Activated CD8-positive, alpha-beta T cell treated with anti-CD3 and anti-CD28 coated beads for 36 hours (primary cell): ENCODE results near the gene REXO4. TPM values are rescaled to one million over a fixed set of nuclear protein-coding genes. Genes with fewer than 3 reads are reported as not detected.
"Not testable (repeated sequence)": the region's sequence is repeated elsewhere in the genome, so short reads cannot be mapped to it uniquely, and the experiment has no call there.

Source experiments
- ATAC-seq: fragments of 200-7000 bp; cut with Tn5 transposase; one replicate; pipeline ENCODE4 v1.10.0; 2021; ENCODE audit warnings: mild to moderate bottlenecking, moderate library complexity
- CTCF ChIA-PET: fragments of 350-600 bp; sonication (Branson Sonifier 250); formaldehyde crosslinking; loops from one replicate; lab custom pipeline; 2021; ENCODE audit warnings: antibody characterized with exemption; lab: Charles Lee
- POLR2A ChIA-PET: fragments of 350-600 bp; sonication (Branson Sonifier 250); formaldehyde crosslinking; loops from one replicate; lab custom pipeline; 2021; ENCODE audit warnings: antibody characterized with exemption; lab: Charles Lee
- DNase-seq: peaks from one replicate; pipeline ENCODE4 v3.0.0-alpha.2; 2020
- H3K27ac Mint-ChIP-seq: one replicate; pipeline ENCODE4 v1.8.0; 2021; ENCODE audit warnings: mild to moderate bottlenecking, mixed read lengths
- H3K27me3 Mint-ChIP-seq: one replicate; pipeline ENCODE4 v1.8.0; 2021; ENCODE audit warnings: mixed read lengths
- H3K36me3 Mint-ChIP-seq: one replicate; pipeline ENCODE4 v1.8.0; 2021; ENCODE audit warnings: low read depth, mixed read lengths
- H3K4me1 Mint-ChIP-seq: one replicate; pipeline ENCODE4 v1.8.0; 2021; ENCODE audit warnings: low read depth, mixed read lengths
- H3K4me3 Mint-ChIP-seq: one replicate; pipeline ENCODE4 v1.8.0; 2021; ENCODE audit warnings: mild to moderate bottlenecking, moderate library complexity, mixed read lengths
- H3K9me3 Mint-ChIP-seq: one replicate; pipeline ENCODE4 v1.8.0; 2021; ENCODE audit warnings: mixed read lengths
- intact Hi-C: fragments of 100-400 bp; cut with micrococcal nuclease; formaldehyde crosslinking; loops from one replicate; pipeline ENCODE4 v1.10.0; 2022
- total RNA-seq, 2 experiments: library from RNA; stranded (reverse); gene quantifications; one replicate each; pipeline ENCODE4 v1.2.3, GENCODE V29; 2021
- TF ChIP-seq, protein P1 (sequence below): fragments of 200-600 bp; IDR thresholded peaks from one replicate; pipeline ENCODE4 v1.8.0; 2022; ENCODE audit warnings: antibody characterized with exemption, mild to moderate bottlenecking

Gene REXO4
- total RNA-seq, 2 experiments from 2014 or later: 35.3 to 36.7 TPM

DNA sequence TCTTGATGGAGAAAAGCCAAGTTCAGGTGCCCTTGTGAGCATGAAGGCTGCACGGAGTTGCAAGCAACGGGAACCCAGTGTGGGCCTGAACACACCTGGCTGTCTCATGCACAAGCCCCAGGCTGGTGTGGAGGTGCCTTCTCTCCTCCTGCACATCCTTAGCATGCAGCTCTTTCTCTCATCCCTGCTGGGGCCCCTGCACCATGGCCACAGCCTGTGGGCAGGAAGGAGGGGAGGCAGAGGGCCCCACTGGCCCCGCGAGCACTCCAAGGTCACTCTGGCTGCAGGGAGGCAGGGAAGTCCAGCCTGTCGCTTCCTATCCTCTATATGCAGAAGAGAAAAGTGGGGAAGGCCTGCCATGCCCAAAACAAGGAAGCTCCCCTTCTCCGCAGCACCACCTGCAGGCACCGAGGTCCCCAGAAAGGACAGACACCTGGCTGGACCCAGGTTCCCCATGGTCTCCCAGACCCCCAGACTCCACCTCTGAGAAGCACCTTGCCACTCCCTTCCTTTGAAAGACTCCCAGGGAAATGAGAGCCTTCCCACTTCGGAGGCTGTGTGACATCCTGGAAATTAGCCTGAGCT, 23.0 kb downstream of the REXO4 start:
- Mint-ChIP-seq H3K9me3 (no peaks in the 10 kb centered on the region), H3K27me3 (peaks cover 1% of the 10 kb centered on the region), H3K36me3 (no peaks in the 10 kb centered on the region), H3K4me1 (peaks cover 2% of the 10 kb centered on the region), H3K27ac (no peak overlapping the region), H3K4me3 (no peak overlapping the region)
- intact Hi-C loops: no loop called here
- no peak for DNase-seq
- ChIA-PET CTCF (interaction anchor here (1.2 to 1.9 kb wide), 4 partner anchors 11 to 92 kb away, joined by 3 to 7 read pairs (median 4); partner anchors contain the start of genes SURF1 and SURF2), POLR2A (interaction anchor here (1.3 to 2.3 kb wide), 3 partner anchors 8 to 23 kb away, joined by 3 to 7 read pairs (median 4); partner anchors contain the start of gene REXO4)
- TF ChIP-seq, protein P1, sequence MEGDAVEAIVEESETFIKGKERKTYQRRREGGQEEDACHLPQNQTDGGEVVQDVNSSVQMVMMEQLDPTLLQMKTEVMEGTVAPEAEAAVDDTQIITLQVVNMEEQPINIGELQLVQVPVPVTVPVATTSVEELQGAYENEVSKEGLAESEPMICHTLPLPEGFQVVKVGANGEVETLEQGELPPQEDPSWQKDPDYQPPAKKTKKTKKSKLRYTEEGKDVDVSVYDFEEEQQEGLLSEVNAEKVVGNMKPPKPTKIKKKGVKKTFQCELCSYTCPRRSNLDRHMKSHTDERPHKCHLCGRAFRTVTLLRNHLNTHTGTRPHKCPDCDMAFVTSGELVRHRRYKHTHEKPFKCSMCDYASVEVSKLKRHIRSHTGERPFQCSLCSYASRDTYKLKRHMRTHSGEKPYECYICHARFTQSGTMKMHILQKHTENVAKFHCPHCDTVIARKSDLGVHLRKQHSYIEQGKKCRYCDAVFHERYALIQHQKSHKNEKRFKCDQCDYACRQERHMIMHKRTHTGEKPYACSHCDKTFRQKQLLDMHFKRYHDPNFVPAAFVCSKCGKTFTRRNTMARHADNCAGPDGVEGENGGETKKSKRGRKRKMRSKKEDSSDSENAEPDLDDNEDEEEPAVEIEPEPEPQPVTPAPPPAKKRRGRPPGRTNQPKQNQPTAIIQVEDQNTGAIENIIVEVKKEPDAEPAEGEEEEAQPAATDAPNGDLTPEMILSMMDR: no peak
- ATAC-seq: no peak

DNA sequence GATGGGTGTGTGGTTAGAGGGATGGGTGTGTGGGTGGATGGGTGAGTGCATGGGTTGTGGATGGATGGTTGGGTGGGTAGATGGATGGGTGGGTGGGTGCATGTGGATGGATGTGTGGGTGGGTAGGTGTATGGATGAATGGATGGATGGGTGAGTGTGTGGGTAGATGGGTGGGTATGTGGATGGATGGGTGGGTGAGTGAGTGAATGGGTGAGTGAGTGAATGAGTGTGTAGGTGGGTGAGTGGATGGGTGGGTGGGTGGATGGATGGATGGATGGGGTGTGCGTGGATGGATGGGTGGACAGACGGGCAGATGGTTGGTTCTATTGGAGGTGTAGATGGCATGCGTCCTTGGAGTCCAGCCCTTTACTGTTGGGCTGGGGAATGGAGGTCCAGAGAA, 24.4 kb downstream of the REXO4 start:
- CTCF ChIA-PET: no interaction called here
- POLR2A ChIA-PET: no interaction called here

GRCh38 chr9:133392308-133392707, 25.5 kb downstream of the REXO4 start:
- intact Hi-C loops, CTCF ChIA-PET, DNase-seq, H3K4me1 Mint-ChIP-seq, H3K27me3 Mint-ChIP-seq, H3K27ac Mint-ChIP-seq, POLR2A ChIA-PET, H3K36me3 Mint-ChIP-seq, ATAC-seq, H3K9me3 Mint-ChIP-seq, H3K4me3 Mint-ChIP-seq: not testable (repeated sequence)

More for the DNA sequence above, 24.4 kb downstream of the REXO4 start:
- H3K4me3 Mint-ChIP-seq: no peak overlapping the region
- DNase-seq (no peak), ATAC-seq (no peak)
- peaks cover 2% of the 10 kb centered on the region for H3K4me1 Mint-ChIP-seq
- peaks cover 3% of the 10 kb centered on the region for H3K27me3 Mint-ChIP-seq
- no peaks in the 10 kb centered on the region for H3K9me3 Mint-ChIP-seq
- intact Hi-C loops: no loop called here
- no peaks in the 10 kb centered on the region for H3K36me3 Mint-ChIP-seq
- no peak overlapping the region for H3K27ac Mint-ChIP-seq
- TF ChIP-seq, protein P1: no peak

DNA sequence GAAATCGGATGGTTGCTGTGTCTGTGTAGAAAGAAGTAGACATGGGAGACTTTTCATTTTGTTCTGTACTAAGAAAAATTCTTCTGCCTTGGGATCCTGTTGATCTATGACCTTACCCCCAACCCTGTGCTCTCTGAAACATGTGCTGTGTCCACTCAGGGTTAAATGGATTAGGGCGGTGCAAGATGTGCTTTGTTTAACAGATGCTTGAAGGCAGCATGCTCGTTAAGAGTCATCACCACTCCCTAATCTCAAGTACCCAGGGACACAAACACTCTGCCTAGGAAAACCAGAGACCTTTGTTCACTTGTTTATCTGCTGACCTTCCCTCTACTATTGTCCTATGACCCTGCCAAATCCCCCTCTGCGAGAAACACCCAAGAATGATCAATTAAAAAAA, 26.4 kb downstream of the REXO4 start:
- CTCF ChIA-PET, H3K4me1 Mint-ChIP-seq, POLR2A ChIA-PET, intact Hi-C loops, H3K9me3 Mint-ChIP-seq, DNase-seq, H3K4me3 Mint-ChIP-seq, H3K27me3 Mint-ChIP-seq, H3K36me3 Mint-ChIP-seq, H3K27ac Mint-ChIP-seq, ATAC-seq: not testable (repeated sequence)

GRCh38 chr9:133390713-133391112, 27.1 kb downstream of the REXO4 start:
- intact Hi-C loops: no loop called here
- DNase-seq (no peak), ATAC-seq (no peak)
- Mint-ChIP-seq H3K27me3 (peaks cover 3% of the 10 kb centered on the region), H3K36me3 (no peaks in the 10 kb centered on the region), H3K27ac (no peak overlapping the region), H3K9me3 (no peaks in the 10 kb centered on the region), H3K4me1 (no peaks in the 10 kb centered on the region), H3K4me3 (no peak overlapping the region)
- ChIA-PET CTCF (no interaction called here), POLR2A (no interaction called here)
- TF ChIP-seq, protein P1: no peak

- H3K4me3 Mint-ChIP-seq: no peak overlapping the region
- ATAC-seq (no peak), DNase-seq (no peak)
- no peaks in the 10 kb centered on the region for H3K9me3 Mint-ChIP-seq
- ChIA-PET POLR2A (interaction anchor here (1.0 to 1.2 kb wide), 2 partner anchors 12 to 15 kb away, joined by 3 read pairs; no protein-coding TSS in a partner anchor), CTCF (no interaction called here)
- no peak overlapping the region for H3K27ac Mint-ChIP-seq
- no peaks in the 10 kb centered on the region for H3K36me3 Mint-ChIP-seq
- TF ChIP-seq, protein P1: no peak
- no peaks in the 10 kb centered on the region for H3K4me1 Mint-ChIP-seq
- H3K27me3 Mint-ChIP-seq: peaks cover 3% of the 10 kb centered on the region
- intact Hi-C loops: no loop called here
Observed at GRCh38 chr9:133389562-133389961, 28.2 kb downstream of the REXO4 start.
